Right lobe of liver (tissue), 4 donors: Measurements from ENCODE around the gene CAPNS2.

Experiments
- CTCF ChIP-seq, 4 donors: fragments of 200-600 bp in 3 of 4; fragments of 450-650 bp in 1 of 4; IDR thresholded peaks; one replicate each; pipeline versions ENCODE4 v1.5.1 to v1.8.0; 2016 to 2022; ENCODE audit warnings: antibody characterized with exemption in 4 of 4, mild to moderate bottlenecking in 2 of 4
- POLR2A ChIP-seq: fragments of 450-650 bp; IDR thresholded peaks from one replicate; pipeline ENCODE4 v1.6.1; 2017; ENCODE audit warnings: antibody characterized with exemption, mild to moderate bottlenecking
- donor health status: DM: no; HTN: no; CAD: no.
- donor health status: DM: no; HTN: no; CAD: no.
- donor health status: DM: no; HTN: yes; CAD: no.

DNA sequence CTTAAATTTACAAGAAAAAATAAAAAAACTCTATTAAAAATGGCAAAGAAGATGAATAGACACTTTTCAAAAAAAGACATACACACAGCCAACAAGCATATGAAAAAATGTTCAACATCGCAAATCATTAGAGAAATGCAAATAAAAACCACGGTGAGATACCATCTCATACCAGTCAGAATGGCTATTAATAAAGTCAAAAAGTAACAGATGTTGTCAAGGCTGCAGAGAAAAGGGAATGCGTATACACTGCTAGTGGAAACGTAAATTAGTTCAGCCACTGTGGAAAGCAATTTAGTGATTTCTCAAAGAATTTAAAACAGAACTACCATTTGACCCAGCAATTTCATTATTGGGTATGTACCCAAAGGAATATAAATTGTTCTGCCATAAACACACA lies 31.4 kb downstream of the CAPNS2 start:
- no peak for TF ChIP-seq CTCF (IDR thresholded peaks at IDR 0.05)
- TF ChIP-seq POLR2A = no peak
